Activated CD8-positive, alpha-beta memory T cell treated with anti-CD3 and anti-CD28 coated beads, Interleukin-2, amount 50 U/mL, for 48 hours (primary cell): Measurements from ENCODE around the gene CDRT15.
A peak's percentile ranks its signal among the peaks of the same experiment; 100 is the strongest.
"Not testable (repeated sequence)": the region's sequence is repeated elsewhere in the genome, so short reads cannot be mapped to it uniquely, and the experiment has no call there.

Experiments
- DNase-seq: peaks from one replicate; pipeline ENCODE4 v3.0.0-alpha.2; 2020

The CDRT15 gene

DNA sequence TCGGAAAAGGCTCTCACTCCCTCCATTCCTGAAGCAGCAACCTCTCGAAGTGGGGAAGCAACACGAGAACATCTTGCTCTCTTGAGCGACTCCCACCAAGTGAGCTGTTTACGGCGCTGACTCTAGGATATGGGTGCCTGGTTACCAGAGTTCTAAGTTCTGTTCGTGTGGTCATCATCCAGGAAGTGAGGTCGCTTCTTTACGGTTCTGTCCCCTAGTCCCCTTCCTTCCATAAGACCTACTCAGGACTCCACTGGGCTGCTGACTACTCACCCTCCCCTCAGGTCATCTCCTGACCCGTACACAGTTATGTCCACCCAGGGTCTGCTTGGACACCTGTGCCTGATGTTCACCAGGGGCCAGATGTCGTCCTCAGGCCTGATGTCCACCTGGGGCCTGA is at the start of gene CDRT15:
Gene CDRT15 (minus strand): TSS at position 101 of the 400 bp plus-strand sequence. CDS start 29 bp downstream, at position 72.
- DNase-seq: not testable (repeated sequence)

DNA sequence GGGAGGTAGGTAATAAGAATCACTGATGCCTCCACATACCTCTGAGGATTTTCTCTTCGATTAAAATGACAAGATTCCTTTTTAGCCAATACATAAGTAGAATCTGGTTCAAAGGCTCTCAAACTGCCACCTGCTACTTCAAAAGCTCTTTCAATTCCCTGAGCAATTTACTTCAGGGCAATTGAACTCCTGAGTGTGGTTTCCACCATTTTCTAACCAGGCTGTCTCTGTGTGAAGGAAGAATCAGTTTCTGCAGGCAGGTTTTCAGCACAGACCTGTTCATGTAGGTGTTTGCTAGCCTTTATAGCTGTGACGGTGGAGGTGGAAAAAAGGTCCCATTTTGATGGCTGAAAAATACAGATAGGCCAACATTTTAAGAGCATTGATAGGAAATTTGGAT is 46.1 kb upstream of the CDRT15 start:
- no peak for DNase-seq

DNA sequence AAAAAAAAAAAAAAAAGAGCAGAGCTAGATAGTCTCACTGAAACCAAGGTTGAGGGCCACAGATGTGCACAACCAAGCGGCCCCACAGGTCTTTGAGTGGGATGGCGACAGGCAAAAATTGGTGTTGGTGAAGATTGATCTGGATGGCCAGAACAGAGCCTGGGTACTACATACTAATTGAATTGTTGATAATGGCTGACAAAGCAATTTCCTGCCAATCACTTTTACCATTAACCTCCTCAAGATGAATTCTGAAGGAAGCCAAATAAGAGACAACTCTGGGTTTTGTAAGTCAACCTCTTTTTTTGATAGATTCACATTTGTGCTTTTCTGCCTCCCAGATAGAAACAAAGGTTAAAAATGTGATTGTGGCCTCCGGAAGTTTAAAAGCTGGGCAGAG is 44.9 kb upstream of the CDRT15 start:
- no peak for DNase-seq

DNA sequence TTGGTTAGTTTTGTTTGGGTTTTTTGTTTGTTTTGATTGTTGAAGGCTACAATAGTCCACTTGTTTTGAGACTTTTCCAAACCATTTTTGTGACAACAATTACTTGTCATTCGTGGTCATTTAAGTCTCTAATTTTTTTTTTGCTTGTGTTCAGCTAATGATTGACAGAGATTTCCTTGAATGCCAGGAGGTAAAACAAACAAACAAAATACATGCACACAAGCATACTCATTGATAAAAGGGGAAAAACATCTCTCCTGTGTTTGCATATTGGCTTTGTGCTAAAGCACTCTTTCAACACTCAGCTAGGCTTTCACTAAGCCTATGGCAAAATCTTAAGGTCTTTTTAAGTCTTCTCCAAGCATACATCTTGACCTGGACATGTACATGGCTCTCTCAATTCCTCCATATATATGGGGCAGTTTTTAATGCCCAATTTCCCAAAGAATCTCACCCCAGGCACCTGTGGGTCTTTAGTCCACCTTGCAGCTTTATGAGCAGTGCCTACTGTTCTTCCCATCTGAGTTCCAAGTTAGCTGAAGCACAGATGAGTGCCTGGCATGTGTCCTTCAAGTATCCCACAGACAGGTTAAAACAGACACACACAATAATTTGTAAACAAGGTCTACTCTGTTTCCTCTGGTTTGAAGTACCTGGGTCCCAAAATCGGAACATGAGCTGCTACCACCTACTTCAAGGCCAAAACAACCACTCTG is 40.0 kb upstream of the CDRT15 start:
- DNase-seq: no peak

DNA sequence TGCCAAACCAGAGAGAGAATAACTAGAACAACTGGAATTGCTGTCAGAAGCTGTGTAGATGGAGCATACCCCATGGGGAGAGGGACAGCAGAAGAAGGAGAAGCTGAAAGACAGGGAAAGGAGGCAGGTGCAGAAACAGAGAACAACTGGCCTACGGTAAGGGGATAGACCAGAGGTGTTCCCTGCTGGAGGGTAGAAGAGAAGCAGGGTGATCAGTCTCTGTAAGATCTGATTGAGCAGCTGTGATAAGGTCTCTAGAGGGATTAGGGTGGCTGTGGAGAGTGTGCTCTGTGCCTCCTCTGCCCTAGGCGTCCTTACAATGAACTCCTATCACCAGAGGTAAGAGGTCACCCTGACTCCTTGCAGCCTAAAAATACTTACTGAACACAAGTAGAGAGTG is 33.8 kb upstream of the CDRT15 start:
- DNase-seq: no peak

DNA sequence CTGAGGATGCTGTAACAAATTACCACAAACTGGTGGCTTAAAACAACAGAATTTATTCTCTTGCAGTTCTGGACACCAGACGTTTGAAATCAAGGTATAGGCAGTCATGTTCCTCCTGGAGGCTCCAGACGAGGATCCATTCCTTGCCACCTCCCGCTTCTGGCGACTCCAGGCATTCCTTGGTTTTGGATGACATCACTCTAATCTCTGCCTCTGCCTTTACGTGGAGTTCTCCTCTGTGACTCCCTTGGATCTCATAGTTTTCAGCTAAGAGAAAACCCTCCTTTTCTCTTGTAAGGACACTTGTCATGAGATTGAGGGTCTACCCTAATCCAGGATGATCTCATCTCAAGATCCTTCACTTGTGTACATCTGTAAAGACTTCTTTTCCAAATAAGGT is 32.8 kb upstream of the CDRT15 start:
- DNase-seq: no peak

DNA sequence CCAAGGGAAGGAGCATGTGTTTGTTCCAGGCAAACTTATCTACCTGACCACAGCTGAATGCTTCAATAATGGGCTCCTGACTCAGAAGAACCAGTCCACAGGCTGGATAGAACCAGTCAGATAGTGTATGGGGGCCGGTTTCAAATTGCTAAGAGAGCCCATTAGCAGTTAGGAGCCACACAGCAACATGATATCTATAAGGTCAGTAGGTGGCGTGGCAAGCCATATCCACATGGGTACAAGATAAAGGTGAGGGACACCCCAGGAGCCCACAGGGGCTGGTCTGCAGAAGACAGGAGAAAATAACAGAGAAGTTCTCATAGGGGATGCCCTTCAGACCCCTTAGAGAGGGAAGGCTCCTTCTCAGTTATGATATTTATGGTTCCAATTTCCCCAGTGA is 31.6 kb upstream of the CDRT15 start:
- DNase-seq: no peak

DNA sequence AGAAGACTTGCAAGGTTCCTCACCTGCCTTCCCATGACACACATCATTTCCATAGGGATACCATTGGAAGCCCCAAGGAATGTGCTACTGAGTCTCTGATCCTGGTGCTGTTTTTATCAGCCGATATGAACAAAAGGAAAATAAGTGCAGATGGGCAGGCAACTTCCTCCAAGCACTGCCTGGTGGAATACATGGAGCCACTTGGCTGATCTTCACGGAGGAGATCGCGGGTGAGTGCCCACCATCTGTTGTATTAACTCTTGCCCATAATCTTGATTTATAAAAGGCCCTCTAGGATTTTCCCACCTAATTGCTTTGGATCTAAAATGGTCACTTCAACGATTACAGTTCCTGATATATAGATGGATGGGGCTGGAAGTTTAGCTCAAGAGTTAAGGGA is 24.7 kb upstream of the CDRT15 start:
- DNase-seq: no peak

DNA sequence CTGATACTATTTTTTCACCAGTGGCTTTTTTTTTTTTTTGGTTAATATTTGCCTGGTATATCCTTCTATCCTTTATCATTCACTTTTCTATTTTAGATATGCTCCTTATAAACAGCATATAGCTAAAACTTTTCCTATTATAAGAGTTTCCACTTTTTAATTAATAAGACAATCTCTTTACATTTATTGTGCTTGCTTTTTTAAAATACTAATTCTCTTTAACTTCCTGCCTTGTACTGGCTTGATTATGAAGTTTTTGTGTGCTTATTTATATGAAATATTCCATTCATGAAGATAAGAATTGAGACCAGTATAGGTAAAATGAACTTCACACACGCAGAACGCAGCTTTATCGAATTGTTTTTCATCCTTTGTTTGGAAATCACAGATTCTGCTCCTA is 9.0 kb upstream of the CDRT15 start:
- no peak for DNase-seq

DNA sequence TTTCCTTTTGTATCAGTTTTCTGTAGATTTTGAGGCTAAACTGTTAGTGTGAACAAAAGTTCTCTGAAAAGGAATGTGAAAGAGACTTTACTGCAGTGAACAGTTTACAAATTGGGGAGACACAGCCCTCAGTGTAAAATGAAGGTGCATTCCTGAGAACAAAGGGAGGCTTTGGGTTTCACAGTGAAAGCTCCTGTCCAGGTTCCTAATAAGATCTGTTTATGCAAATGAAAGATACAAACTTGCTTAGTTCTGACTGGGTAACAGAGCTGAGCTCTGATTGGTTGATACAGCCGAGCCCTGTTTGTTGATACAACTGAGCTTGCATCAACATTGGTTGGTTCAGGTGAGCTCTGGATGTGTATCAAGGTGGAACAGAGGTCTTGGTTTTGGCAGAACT is 8.3 kb upstream of the CDRT15 start:
- DNase-seq: no peak

DNA sequence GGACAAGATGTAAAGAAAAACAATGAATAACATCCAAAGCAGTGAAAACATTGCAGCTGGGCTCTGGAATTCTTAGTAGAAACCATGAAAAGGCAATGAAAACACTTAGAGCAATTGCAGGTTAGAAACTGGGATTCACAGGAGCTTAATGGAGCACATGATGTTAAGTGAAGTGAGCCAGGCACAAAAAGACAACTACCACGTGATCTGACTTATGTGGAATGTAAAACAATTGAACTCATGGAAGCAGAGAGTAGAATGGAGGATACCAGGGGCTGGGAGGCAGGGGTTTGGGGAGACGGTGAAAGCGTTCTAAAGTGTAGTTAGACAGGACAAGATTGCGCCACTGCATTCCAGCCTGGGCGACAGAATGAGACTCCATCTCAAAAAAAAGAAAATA is 2.6 kb upstream of the CDRT15 start:
- DNase-seq: not testable (repeated sequence)

DNA sequence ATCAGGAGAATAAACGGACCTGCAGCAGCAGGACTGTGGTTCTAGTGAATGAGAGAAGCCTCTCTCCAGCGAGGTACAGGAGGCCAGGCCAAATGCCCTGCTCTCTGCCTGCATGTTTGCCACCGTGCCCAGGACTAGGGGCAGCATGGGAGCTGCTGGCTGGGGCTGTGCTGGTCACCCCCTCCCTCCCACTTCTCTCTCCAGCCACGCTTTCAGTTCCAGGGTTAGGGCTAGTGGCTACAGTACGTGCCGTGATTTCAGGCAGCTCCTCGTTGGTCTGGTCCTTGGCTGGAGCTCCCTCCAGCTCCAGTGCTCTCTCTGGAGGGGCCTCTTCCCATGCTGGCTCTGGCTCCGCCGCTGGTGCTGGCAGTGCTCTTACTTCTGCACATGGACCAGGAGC is 630 bp downstream of the CDRT15 start:
- not testable (repeated sequence) for DNase-seq

DNA sequence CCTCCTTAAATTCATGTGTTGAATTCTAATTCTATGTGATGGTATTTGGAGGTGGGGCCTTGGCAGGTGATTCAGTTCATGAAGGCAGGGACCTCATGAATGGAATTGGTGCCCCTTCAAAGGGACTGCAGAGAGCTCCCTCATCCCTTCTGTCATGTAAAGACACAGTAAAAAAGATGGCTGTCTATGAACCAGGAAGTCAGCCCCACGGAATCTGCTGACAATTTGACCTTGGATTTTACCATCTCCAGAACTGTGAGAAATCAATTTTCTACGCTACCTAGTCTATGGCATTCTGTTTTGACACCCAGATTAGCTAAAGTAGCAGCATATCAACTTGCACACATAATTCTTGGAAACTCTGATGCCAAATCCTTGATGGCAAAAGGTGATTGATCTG is 1.6 kb downstream of the CDRT15 start:
- DNase-seq: not testable (repeated sequence)

DNA sequence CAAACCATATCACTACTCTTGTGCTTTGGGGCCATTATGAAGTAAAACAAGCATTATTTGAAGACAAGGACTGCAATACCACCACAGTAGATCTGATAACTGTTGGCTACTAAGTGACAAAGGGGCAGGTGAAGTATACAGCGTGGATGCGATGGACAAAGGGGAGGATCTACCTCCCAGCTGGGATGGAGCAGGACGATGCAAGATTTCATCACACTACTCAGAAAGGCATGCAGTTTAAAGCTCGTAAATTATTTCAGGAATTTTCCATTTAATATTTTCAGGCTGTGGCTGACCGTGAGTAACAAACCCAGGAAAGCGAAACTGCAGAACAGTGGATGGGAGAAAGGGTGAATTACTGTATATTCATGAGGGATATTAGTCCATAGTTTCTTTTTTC is 5.5 kb downstream of the CDRT15 start:
- DNase-seq: not testable (repeated sequence)

DNA sequence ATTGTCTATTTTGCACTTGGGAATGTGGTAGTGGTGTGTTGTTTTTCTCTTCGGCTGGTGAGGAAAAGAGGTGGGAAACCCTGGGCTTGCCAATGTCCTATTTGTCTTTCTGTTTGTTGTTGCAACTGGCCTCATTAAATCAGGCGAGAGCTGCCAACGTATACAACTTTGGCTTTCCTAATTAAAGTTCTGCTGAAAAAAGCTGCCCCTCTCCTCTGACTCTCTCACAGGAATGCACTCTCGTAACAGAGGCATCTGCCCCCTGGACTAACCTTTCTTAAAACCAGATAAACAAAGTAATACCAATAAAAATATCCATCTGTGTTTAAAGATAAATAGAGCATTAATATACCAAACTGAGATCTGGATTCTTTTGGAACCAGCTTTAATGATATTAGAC is 7.8 kb downstream of the CDRT15 start:
- DNase-seq: no peak

DNA sequence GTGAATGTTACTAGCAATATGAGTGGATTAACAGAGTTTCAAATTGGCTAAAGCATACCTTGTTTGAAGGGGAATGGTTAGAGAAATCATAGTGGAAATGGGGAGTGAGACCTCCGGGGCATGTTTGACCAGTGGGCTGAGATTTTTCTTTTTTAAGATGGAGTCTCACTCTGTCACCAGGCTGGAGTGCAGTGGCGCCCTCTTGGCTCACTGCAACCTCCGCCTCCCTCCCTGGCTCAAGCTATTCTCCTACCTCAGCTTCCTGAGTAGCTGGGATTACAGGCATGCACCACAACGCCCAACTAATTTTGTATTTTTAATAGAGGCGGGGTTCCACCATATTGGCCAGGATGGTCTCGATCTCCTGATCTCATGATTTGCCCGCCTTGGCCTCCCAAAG is 9.6 kb downstream of the CDRT15 start:
- no peak for DNase-seq

DNA sequence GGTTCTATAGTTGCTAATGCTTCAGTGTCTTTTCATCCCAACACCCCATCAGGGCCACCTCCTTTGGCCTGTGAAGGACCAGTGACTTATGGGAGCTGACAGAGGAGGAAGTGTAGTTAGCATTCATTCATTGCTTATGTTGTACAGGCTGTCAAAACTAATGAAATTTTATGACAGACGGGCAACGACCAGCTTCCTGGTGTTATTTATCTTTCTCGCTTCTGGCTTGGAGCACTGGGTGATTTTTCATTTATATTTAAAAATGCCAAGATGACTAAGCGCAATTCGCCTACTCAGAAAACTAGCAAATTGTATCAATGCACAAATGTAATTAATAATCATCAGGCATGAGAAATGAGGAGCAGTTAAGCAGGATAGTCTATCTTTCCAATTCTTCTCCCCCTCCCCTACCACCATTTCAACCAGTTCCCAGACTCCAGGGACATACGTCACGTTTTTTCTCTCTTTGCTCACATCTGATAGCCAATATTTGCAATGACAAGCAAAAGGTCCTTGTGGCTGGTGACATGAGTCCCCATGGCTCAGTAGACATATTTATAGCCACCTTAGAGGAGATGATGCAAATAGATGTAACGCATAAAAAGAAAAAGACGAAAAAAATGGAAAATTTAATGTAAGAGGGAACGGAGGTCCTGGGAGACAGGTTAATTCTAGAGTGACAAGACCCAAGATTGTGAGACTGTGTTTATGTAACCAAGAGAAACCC is 11.2 kb downstream of the CDRT15 start:
- no peak for DNase-seq

DNA sequence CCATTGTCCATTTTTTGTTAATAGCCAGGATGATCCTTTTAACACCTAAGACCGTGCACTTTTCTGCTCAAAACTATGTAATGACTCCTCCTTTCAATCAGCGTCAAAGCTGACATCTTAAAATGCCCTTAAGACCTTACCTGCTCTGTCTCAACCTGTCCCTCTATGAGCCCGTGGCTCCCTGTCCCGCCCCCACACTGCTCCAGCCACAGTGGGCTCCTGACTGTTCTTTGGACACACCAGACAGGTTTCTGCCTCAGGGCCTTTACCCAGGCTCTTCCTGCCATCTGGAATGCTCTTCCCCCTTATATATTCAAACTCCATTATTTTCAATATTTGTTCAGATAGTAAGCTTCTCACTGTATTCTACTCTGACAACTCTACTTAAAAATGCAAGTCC is 14.1 kb downstream of the CDRT15 start:
- DNase-seq: no peak

DNA sequence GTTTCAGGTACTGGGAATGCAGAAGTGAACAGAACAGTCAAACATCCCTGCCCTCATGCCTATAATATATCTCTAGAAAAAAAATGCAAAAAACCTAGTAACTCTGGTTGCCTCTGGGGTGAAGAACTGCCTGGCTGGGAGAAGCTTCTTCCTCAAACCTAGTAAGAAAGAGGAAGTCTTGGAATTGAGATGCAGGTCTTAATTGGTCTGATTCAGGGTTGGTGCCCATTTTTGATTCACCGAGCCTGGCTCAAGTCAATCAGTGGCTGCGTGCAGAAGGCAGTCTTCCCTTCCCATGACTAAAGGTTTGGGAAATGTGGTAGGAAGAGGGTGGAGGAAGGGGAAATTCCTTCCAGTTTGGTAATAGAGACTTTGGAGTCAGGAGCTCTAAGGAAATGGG is 22.4 kb downstream of the CDRT15 start:
- no peak for DNase-seq

DNA sequence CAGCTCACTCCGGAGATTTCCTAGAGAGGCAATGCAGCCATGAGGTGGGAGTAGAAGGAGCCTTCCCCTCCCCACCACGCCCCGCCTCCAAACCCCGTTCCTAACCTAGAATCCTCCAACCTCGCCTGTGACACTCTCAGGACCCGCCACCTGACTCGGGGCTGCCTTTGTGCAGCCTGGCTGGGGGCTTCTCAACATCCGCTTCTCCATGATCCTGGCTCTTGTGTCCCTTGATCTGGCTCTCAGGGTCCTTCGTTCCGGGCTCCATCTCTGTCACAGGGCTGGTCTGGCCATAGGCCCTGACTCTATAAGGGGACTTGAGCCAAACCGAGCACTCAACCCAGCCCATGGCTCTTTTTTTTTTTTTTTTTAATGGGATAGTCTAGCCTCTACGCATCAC is 24.3 kb downstream of the CDRT15 start:
- DNase-seq: no peak

DNA sequence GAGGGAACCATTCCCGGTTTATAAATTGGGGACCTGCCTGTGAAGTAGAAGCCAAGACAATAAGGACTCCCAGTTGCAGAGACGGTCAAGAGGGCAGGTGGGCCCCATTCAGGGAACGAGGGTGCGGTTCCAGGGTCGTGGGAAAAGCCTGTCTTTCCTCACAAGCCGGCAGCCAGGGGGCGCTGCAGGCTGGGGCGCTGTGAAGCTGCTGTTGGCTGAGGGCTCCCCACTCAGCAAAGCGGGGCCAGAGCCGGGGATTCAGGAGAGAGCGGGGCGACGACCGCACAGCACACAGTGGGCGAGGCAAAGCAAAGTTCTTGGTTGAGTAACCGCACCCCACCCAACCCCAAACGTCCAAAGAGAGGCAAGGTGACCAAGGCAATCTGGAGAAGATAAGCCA is 24.9 kb downstream of the CDRT15 start:
- DNase-seq: peak; percentile 76

DNA sequence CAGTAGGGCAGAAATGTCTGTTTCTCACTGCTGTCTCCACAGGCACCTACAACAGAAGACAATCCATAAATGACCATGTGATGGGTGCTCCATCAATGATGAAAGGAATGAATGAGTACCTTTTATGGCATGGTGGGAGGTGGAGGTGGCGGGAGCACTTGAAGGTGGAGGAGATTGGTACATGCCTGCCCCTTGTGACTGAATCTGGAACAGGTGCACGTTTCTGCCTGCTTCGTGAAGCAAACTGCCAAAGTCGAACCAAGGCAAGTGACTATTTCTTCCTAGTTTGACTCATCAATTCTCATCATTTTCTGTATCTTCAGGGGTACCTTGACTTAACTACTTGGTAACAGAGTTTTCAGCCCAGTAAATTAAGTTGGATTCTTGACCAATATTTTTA is 25.4 kb downstream of the CDRT15 start:
- DNase-seq: no peak

DNA sequence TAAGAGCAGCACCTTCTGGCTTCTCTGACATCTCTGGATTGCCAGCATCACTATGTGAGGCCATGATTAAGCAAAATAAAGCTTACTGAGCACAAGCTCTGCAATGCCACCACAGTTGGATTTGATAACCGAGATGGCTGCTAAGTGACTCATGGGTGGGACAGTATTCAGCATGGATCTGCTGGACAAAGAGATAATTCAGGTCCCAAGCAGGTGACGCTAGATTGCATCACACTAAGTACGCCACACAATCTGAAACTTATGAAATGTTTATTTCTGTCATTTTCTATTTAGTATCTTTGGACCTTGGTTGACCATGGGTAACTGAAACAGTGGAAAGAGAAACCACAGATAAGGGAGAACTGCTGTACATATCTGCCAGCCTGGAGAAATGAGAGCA is 27.4 kb downstream of the CDRT15 start:
- no peak for DNase-seq

DNA sequence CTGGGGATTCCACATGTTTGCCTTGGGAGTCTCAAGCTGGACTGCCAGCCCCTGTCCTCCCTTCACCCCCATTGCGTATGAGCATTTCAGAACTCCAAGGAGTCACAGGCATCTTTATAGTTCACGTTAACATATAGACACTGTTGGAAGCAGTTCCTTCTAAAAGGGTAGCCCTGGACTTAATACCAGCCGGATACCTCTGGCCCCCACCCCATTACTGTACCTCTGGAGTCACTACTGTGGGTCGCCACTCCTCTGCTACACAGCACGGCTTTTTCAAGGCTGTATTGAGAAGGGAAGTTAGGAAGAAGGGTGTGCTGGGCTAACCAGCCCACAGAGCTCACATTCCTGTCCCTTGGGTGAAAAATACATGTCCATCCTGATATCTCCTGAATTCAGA is 28.9 kb downstream of the CDRT15 start:
- no peak for DNase-seq

DNA sequence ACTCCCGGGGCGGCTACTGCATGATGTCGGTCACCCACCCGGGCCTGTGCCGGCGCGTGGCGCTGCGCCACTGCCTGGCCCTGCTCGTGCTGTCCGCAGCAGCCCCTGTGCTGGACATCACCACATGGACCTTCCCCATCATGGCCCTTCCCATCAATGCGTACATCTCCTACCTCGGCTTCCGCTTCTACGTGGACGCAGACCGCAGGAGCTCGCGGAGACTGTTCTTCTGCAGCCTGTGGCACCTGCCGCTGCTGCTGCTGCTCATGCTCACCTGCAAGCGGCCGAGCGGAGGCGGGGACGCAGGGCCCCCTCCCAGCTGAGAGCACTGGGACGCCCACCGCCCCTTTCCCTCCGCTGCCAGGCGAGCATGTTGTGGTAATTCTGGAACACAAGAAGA is 29.8 kb downstream of the CDRT15 start:
- no peak for DNase-seq
